IMR-90 (cell line): ENCODE measurements around the gene FAM177A1.

ENCODE experiments used
- CTCF ChIP-seq: conservative IDR thresholded peaks from 2 replicates; pipeline ENCODE4 v1.5.1; 2012; ENCODE audit warnings: mild to moderate bottlenecking, low read depth, low read length, improper control_type of control experiment
- NFE2L2 ChIP-seq: fragments of 150-350 bp; IDR thresholded peaks from 2 replicates; pipeline ENCODE4 v1.6.1; 2016; ENCODE audit warnings: low read depth, mild to moderate bottlenecking, low read length
- POLR2A ChIP-seq: IDR thresholded peaks from 2 replicates; pipeline ENCODE4 v1.6.1; 2012; ENCODE audit warnings: mild to moderate bottlenecking, low read depth, low read length
- RAD21 ChIP-seq: IDR thresholded peaks from 2 replicates; pipeline ENCODE4 v1.6.1; 2012; ENCODE audit warnings: low read length, improper control_type of control experiment
- RCOR1 ChIP-seq: IDR thresholded peaks from 2 replicates; pipeline ENCODE4 v1.6.1; 2012; ENCODE audit warnings: mild to moderate bottlenecking, low read length, improper control_type of control experiment; ENCODE audit not compliant: insufficient replicate concordance

DNA sequence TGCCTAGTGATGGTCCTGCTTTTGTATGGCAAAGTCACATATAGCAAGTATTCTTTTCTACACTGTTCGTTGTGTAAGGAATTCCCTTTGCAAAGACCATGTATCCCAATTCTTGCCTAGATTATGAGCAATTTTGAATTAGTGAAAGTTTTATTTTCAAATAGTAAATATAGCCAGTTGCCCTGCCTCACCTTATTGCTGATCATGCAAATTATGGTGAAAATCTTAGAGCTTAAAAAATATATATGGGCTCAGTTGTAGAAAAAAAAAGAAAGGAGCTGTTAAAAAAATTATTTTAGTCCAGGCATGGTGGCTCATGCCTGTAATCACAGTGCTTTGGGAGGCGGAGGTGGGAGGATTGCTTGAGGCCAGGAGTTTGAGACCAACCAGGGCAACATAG is 44.5 kb upstream of the FAM177A1 start:
- TF ChIP-seq NFE2L2, result no peak
- TF ChIP-seq POLR2A, result no peak
- TF ChIP-seq CTCF, result no peak
- no peak for TF ChIP-seq RCOR1
- no peak for TF ChIP-seq RAD21
